Stimulated activated CD4-positive, alpha-beta T cell treated with anti-CD3 and anti-CD28 coated beads, TNF-alpha, amount 100 ng/mL, for 24 hours (primary cell): ENCODE measurements around the gene OOSP4A.

Source experiments
- DNase-seq, 3 experiments: peaks; one replicate each; pipeline ENCODE4 v3.0.0-alpha.2; 2020; ENCODE audit warnings: low read depth in 3 of 3

The OOSP4A gene

DNA sequence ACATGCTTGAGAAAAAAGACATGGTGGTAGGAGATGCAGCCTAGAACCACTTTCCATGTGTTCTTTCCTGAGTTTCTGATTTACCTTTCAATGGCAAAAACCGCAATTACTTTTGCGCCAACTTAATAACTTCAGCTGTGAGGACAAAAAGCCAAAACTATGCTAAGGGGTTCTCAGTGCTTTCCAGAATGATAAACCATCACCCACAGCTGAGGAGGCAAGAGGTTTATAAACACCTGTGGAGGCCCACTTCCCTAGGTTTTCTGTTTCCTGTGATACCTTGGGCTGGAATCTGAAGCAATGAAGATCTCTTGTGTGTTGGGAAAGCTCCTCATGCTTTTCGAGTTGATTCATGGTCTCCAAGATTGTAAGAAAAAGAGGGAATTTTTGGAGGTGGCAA lies at the start of gene OOSP4A:
Gene OOSP4A, plus strand, starts transcription at position 301 of the 400 bp plus-strand sequence. Its CDS starts 0 bp downstream, at position 301.
- no peak for DNase-seq

DNA sequence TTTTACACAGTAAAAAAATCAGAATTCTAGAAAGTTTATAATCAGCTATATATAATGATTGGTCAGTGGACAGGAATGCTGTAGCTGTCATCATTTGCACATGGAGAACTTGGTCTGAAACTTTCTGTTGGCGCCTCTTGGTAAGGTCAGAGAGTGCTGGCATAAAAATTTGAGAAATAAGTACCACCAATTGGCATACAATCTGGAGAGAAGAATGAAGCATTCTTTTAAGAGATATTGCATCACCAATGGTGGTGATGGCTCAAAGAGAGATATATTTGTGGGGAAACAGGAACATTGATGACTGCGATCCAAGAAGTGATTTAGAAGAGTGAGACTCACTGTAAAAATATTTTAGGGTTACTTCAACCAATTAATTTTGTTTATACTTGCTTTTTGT lies 45.4 kb upstream of the OOSP4A start:
- DNase-seq = no peak

GRCh38 chr11:59918987-59919589 lies 44.7 kb upstream of the OOSP4A start:
- DNase-seq = no peak

DNA sequence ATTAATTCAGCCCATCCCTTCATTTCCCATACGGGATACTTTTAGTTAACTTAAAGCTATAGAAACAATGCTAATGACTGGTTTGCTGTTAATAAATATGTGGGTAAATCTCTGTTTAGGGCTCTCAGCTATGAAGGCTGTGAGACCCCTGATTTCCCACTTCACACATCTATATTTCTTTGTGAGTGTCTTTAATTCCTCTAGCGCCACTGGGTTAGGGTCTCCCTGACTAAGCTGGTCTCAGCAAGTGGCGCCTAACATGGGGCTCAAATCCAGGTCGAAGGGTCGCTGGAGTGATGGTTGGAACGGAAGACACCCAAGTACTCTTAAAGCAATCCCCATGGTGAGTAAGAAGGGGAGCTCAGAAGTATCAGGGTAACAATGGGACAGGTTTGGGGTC lies 40.0 kb upstream of the OOSP4A start:
- DNase-seq = no peak

- no peak for DNase-seq
Measured at GRCh38 chr11:59931688-59932087, 32.1 kb upstream of the OOSP4A start.

- DNase-seq = no peak
Measured at GRCh38 chr11:59938132-59938531, 25.7 kb upstream of the OOSP4A start, which contains the start of gene OOSP1. Gene OOSP1, plus strand, starts transcription at chr11:59938432. Its CDS starts 23 bp downstream, at chr11:59938455.

- no peak for DNase-seq
Measured at GRCh38 chr11:59938718-59939117, 25.1 kb upstream of the OOSP4A start.

GRCh38 chr11:59939482-59939881 lies 24.4 kb upstream of the OOSP4A start:
- no peak for DNase-seq

GRCh38 chr11:59941091-59941490 lies 22.7 kb upstream of the OOSP4A start:
- no peak for DNase-seq

GRCh38 chr11:59943997-59944714 lies 19.7 kb upstream of the OOSP4A start:
- DNase-seq = no peak

DNA sequence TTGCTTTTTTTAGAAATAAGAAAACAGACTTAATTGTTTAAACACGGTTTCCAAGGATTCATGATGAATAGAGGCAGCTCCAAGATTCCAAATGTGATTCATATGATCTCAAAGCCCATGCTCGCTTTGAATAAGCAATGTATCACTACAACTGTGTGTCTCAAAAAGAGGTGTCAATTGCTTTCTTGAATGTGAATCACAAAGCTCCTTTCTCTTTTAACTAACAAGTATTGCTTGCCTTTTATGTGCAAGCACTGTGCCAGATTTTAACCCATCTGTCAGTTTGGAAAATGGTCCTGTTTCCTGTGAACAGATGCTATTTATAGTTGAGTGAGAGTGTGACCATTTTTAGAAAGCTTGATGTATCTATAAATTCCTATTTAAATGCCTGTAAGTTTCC lies 19.1 kb upstream of the OOSP4A start:
- DNase-seq = no peak

DNA sequence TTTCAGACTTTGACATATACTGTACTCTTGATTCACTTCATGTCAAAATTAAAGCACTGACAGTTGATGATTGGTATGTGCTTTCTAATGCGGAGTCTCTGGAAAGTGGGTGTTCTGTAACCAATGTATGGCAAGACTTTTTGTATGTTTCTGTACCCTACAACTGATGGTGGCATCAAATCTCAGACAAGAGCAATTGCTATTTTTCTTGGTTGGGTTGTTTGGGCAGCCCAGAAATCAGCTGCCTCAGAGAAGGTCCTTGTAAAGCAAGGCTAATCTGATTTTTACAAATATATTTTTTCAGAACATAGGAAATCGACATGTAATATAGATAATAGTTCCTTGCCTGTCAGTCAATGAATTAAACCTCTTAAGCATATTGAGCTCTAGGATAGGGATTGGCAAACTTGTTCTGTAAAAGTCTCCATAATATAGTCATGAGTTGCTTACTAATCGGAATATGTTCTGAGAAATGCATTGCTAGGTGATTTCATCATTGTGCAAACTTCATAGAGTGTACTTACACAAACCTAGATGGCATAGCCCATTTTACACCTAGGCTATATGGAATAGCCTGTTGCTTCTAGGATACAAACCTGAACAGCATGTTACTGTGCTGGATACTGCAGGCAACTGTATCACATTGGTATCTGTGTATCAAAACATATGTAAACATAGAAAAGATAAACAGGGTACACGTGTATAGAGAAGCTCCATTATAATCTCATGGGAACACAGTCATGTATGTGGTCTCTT lies 10.2 kb upstream of the OOSP4A start:
- DNase-seq = no peak

DNA sequence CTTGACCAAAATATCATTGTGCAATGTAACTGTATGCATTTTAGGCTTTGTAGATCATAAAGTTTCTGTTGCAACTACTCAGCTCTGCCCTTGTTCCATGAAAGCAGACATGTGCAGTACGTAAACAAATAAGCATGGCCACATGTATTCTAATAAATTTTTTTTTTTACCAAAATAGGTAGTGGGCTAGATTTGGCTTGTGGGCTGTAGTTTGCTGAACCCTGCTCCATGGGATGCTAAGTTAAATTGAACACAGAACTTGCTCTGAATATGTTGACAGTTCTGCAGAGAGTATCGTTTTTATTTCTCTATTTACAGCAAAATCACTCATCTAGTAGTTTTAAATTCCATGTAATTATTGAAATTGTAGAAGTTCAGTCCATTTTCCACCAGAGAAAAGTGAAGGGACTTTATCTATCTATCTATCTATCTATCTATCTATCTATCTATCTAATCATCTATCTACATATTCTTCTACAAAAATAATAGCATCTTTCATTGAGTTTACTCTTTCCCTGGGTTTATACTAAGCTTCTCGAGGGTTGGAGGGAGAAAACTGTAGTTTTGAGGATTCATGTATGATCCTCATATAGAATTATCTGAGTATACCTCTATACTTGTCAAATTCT lies 9.5 kb upstream of the OOSP4A start:
- DNase-seq = no peak

GRCh38 chr11:59957094-59957493 lies 6.7 kb upstream of the OOSP4A start:
- no peak for DNase-seq

DNA sequence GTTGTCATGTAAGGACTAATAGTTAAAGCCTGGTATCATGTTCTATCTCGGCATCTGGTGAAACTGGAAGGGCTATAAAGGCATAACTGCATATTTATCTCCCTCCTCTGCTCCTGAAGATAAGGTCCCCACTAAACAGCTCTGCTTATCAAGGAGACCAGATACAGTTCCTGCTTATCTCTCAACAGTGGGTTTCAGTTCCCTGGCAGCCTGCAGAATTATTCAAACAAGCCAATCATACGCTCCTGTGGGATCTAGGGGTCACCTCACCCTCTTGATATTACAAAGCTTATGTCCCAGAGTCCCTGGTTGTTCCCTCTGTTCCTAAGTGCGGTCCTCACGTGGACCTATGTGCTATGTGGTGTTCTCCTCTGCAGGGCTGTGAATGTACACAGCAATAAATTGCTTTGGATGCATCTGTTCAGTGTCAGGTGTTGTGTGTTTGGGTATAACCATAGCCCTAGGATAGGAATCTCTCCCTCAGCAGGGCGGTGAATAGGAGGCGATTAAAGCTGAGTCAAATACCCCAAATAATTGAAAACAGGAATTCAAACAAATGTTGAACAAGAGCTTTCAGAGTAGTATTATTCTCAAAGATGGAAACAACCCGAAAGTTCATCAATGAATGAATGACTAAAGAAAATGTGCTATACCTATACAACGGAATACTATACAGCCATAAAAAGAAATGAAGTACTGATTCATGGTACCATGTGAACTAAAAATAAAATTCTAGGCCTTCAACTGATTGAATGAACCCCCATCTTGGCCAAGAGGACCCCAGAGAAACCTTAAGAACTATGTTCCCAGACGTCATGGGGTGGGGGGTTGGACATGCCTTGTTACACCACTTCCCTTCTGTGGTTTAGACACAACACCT lies 3.1 kb upstream of the OOSP4A start:
- DNase-seq = no peak

- no peak for DNase-seq
Measured at GRCh38 chr11:59962107-59962482, 1.7 kb upstream of the OOSP4A start.

DNA sequence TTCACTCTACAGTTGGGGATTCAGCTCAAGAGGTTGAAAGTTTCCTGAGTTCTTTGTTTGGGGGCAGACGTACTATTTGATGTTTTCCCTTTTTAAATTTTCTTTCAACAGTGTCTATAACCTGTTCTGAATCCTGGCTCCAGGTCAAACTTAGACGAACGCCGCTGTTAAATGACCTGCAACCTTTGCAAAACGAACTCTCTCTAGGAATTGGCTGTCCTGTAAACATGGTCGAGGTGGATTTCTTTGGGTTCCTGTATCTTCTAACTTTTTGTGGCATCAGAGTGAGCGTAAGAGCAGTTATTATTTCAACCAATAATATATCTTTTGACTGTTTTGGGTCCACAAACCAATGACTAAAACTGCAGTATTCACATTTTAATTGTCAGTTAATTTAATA lies 1.6 kb downstream of the OOSP4A start:
- DNase-seq = no peak

- no peak for DNase-seq
Measured at GRCh38 chr11:59966201-59966600, 2.4 kb downstream of the OOSP4A start.

GRCh38 chr11:59967677-59968394 lies 4.0 kb downstream of the OOSP4A start:
- DNase-seq = no peak

DNA sequence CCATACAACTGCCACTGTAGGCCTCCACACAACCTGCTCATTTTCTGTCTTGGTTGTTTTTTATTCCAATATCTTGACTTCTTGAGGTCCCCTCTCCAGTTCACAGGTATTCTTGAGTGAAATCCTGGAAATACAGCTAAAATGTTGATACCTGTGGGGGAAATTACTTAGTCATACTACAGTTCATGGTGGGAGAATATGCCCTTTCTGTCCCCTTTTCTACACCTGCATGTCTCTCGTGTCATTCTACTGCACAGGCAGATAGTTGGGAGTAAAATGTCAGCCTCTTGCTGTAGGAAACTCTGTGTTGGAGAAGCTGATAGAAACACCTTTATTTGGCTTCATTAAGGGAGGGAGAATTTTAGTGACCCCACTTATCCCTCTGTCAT lies 4.6 kb downstream of the OOSP4A start:
- no peak for DNase-seq

- no peak for DNase-seq
Measured at GRCh38 chr11:59973097-59973496, 9.3 kb downstream of the OOSP4A start.
